ENCODE measurements around the gene ABCD4.

GRCh38 chr14:74299061-74299545, 3.6 kb downstream of the ABCD4 start:
- TF ChIP-seq CTCF (IDR thresholded peaks at IDR 0.05; ENCODE audit: insufficient read depth, low read length, poor library complexity, severe bottlenecking) = no peak
- TF ChIP-seq EZH2phosphoT487 (conservative IDR thresholded peaks at IDR 0.05; ENCODE audit: low read length) = no peak
